CD4-positive, alpha-beta T cell (primary cell): ENCODE data around the gene HES5. TPM values are rescaled to one million over a fixed set of nuclear protein-coding genes. Genes with fewer than 3 reads are reported as not detected.

Source experiments
- ATAC-seq: fragments of 200-7000 bp; cut with Tn5 transposase; one replicate; pipeline ENCODE4 v1.10.0; 2022; ENCODE audit warnings: mild to moderate bottlenecking; ENCODE audit not compliant: poor library complexity
- CTCF ChIA-PET: fragments of 350-600 bp; sonication (Branson Sonifier 250); formaldehyde crosslinking; loops from one replicate; lab custom pipeline; 2021; ENCODE audit warnings: antibody characterized with exemption, inconsistent platforms; lab: Charles Lee
- POLR2A ChIA-PET: fragments of 350-600 bp; sonication (Branson Sonifier 250); formaldehyde crosslinking; loops from one replicate; lab custom pipeline; 2021; ENCODE audit warnings: antibody characterized with exemption, inconsistent platforms; lab: Charles Lee
- DNase-seq, 14 experiments: peaks; one replicate each; pipeline ENCODE4 v3.0.0-alpha.2; 2013 to 2020; ENCODE audit warnings: mixed read lengths in 2 of 14
- H3K27ac ChIP-seq, 2 donors: one replicate each; pipeline versions ENCODE4 v1.5.1 to v1.7.0; 2013; ENCODE audit warnings: low read length in 2 of 2, low read depth in 1 of 2, mild to moderate bottlenecking in 1 of 2
- H3K27me3 ChIP-seq, 2 experiments: 1 replicate in 1 of 2; 2 replicates in 1 of 2; pipeline versions ENCODE4 v1.6.1 to v1.7.0; 2013; ENCODE audit warnings: low read length in 2 of 2, control low read depth in 1 of 2, mild to moderate bottlenecking in 1 of 2, moderate library complexity in 1 of 2; ENCODE audit not compliant: insufficient read depth in 2 of 2, control insufficient read depth in 1 of 2
- H3K36me3 ChIP-seq: one replicate; pipeline ENCODE4 v1.6.1; 2013; ENCODE audit warnings: low read length, control low read depth; ENCODE audit not compliant: insufficient read depth
- H3K4me1 ChIP-seq: one replicate; pipeline ENCODE4 v1.6.1; 2013; ENCODE audit warnings: low read length, control low read depth; ENCODE audit not compliant: insufficient read depth
- H3K4me3 ChIP-seq: one replicate; pipeline ENCODE4 v1.5.1; 2013; ENCODE audit warnings: mild to moderate bottlenecking, low read length, moderate library complexity
- H3K9me3 ChIP-seq, 2 experiments: 1 replicate in 1 of 2; 2 replicates in 1 of 2; pipeline versions ENCODE4 v1.6.1 to v1.7.0; 2013; ENCODE audit warnings: low read length in 2 of 2, mild to moderate bottlenecking in 2 of 2, control low read depth in 1 of 2, moderate library complexity in 1 of 2; ENCODE audit not compliant: control insufficient read depth in 1 of 2, insufficient read depth in 1 of 2
- H3K27ac Mint-ChIP-seq: one replicate; pipeline ENCODE4 v1.8.0; 2020; ENCODE audit warnings: mixed read lengths
- H3K27me3 Mint-ChIP-seq: one replicate; pipeline ENCODE4 v1.8.0; 2021; ENCODE audit warnings: mixed read lengths
- H3K36me3 Mint-ChIP-seq: one replicate; pipeline ENCODE4 v1.8.0; 2021; ENCODE audit warnings: low read depth, mixed read lengths
- H3K4me1 Mint-ChIP-seq: one replicate; pipeline ENCODE4 v1.8.0; 2021; ENCODE audit warnings: low read depth, mixed read lengths
- H3K4me3 Mint-ChIP-seq: one replicate; pipeline ENCODE4 v1.8.0; 2020; ENCODE audit warnings: mild to moderate bottlenecking, mixed read lengths
- H3K9me3 Mint-ChIP-seq: one replicate; pipeline ENCODE4 v1.8.0; 2020; ENCODE audit warnings: mixed read lengths
- intact Hi-C, 2 experiments: fragments of 100-400 bp; cut with DNase I in 1 of 2; cut with micrococcal nuclease in 1 of 2; formaldehyde crosslinking; loops; one replicate each; pipeline versions ENCODE4 v1.15.1 to v1.9.0; 2023 to 2025; cut with DNase I, micrococcal nuclease
- total RNA-seq, 174 experiments: library from RNA in 2 of 174; stranded (reverse) in 2 of 174; gene quantifications; one replicate each; pipeline ENCODE4 v1.2.3 and lab custom pipeline; 2021 to 2026
- TF ChIP-seq, protein P1 (sequence below): fragments of 200-600 bp; IDR thresholded peaks from one replicate; pipeline ENCODE4 v1.8.0; 2022; ENCODE audit warnings: antibody characterized with exemption, mild to moderate bottlenecking

Gene HES5
- total RNA-seq, 2 experiments from 2014 or later = not detected

DNA sequence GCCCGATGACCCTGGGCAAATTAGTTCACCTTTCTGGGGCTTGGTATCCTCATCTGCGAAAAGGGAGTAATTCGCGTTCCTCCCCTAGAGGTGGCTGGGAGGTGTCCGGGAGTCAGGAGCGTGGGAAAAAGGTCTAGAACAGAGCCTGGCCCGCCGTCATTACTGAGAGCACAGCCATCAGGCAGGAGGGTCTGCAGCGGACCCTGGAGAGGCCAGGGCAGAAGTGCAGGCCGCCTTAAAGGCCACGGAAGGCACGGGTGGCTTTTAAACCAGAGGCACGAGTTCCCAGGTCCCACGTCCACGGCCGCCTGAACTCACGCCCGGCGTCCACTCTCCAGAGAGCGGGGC, 4.5 kb downstream of the HES5 start:
- TF ChIP-seq, protein P1, sequence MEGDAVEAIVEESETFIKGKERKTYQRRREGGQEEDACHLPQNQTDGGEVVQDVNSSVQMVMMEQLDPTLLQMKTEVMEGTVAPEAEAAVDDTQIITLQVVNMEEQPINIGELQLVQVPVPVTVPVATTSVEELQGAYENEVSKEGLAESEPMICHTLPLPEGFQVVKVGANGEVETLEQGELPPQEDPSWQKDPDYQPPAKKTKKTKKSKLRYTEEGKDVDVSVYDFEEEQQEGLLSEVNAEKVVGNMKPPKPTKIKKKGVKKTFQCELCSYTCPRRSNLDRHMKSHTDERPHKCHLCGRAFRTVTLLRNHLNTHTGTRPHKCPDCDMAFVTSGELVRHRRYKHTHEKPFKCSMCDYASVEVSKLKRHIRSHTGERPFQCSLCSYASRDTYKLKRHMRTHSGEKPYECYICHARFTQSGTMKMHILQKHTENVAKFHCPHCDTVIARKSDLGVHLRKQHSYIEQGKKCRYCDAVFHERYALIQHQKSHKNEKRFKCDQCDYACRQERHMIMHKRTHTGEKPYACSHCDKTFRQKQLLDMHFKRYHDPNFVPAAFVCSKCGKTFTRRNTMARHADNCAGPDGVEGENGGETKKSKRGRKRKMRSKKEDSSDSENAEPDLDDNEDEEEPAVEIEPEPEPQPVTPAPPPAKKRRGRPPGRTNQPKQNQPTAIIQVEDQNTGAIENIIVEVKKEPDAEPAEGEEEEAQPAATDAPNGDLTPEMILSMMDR = no peak
- intact Hi-C loops = loop anchor here (2.0 to 10.0 kb wide), 5 partner anchors 53 to 1249 kb away; partner anchors contain the start of gene SMIM1 (in 1 of the 2)
- H3K36me3 Mint-ChIP-seq = peaks cover 34% of the 10 kb centered on the region
- ChIA-PET CTCF (interaction anchor here (0.8 to 4.2 kb wide), 2 partner anchors 22 to 53 kb away, joined by 3 to 37 read pairs; no protein-coding TSS in a partner anchor), POLR2A (interaction anchor here (1.0 to 8.5 kb wide), 15 partner anchors 17 to 296 kb away, joined by 3 to 164 read pairs (median 9); partner anchors contain the start of genes MORN1, PEX10, PRXL2B and RER1)
- peak overlapping the region; percentile 90 for H3K4me3 Mint-ChIP-seq
- peak overlapping the region; percentile 84 for H3K4me3 ChIP-seq
- ATAC-seq (no peak), DNase-seq (no peak)
- no peaks in the 10 kb centered on the region for H3K9me3 ChIP-seq
- peak overlapping the region; percentile 91 for H3K27ac Mint-ChIP-seq
- peaks cover 12 to 16% of the 10 kb centered on the region in 2 experiments for H3K27me3 ChIP-seq
- peaks cover 13% of the 10 kb centered on the region for H3K27me3 Mint-ChIP-seq
- peaks cover 51% of the 10 kb centered on the region for H3K4me1 Mint-ChIP-seq
- peak overlapping the region; percentile 76 for H3K27ac ChIP-seq
- no peaks in the 10 kb centered on the region for H3K9me3 Mint-ChIP-seq
- peaks cover 18% of the 10 kb centered on the region for H3K36me3 ChIP-seq
- peaks cover 69% of the 10 kb centered on the region for H3K4me1 ChIP-seq

DNA sequence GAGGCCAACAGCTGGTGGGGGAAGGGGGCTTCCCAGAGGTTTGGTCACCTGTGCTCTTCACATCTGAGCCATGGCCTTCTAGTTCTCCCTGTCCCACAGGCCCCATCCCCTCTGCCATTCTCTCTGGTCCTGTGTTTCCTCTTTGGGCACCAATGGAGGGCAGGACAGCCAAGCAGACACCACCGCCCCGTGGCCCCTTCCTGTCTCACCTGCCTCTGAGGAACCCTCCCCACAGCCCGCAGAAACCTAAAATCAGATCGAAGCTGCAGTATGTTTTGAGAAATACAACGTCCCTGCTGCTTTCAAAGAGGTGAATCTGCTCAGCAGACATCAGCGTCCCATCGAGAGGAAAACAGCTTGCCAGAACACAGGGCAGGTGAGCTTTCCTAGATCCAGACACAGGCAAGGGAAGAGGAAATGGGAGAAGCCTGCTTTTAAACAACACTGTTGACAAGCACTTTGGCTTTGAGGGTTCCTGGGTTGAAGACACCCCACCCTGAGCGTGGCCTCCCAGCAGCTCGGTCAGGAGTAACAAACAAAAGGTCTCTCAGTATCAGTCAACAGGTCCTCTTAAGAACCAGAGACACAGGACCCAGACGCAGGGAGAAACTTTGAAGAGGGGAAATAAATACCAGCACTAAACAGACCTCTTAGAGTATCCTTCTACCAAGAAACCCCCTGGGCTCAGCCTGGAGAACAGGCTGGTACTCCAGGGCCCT, 6.0 kb downstream of the HES5 start:
- CTCF ChIA-PET = interaction anchor here (0.7 to 4.2 kb wide), 10 partner anchors 15 to 132 kb away, joined by 3 to 37 read pairs (median 4); partner anchors contain the start of genes PRXL2B, RER1 and TNFRSF14
- ATAC-seq (peak; percentile 18), DNase-seq (peak in 13 of 14 experiments; percentile 26 to 78 (median 62))
- peak overlapping the region; percentile 90 for H3K4me3 Mint-ChIP-seq
- peaks cover 50% of the 10 kb centered on the region for H3K4me1 Mint-ChIP-seq
- no peaks in the 10 kb centered on the region for H3K9me3 Mint-ChIP-seq
- peaks cover 32% of the 10 kb centered on the region for H3K36me3 ChIP-seq
- peaks cover 10 to 12% of the 10 kb centered on the region in 2 experiments for H3K27me3 ChIP-seq
- intact Hi-C loops = loop anchor here (2.0 to 10.0 kb wide), 3 partner anchors 55 to 1251 kb away; partner anchors contain the start of gene SMIM1 (in 1 of the 2)
- H3K9me3 ChIP-seq = no peaks in the 10 kb centered on the region
- TF ChIP-seq, protein P1 = peak; percentile 24
- peaks cover 11% of the 10 kb centered on the region for H3K27me3 Mint-ChIP-seq
- H3K4me3 ChIP-seq = peak overlapping the region; percentile 84
- peaks cover 55% of the 10 kb centered on the region for H3K4me1 ChIP-seq
- POLR2A ChIA-PET = interaction anchor here (0.6 to 8.5 kb wide), 10 partner anchors 17 to 335 kb away, joined by 3 to 164 read pairs (median 5); partner anchors contain the start of genes FAAP20, MORN1, PRXL2B and TNFRSF14
- peak overlapping the region; percentile 91 for H3K27ac Mint-ChIP-seq
- H3K27ac ChIP-seq = peak overlapping the region; percentile 76
- peaks cover 37% of the 10 kb centered on the region for H3K36me3 Mint-ChIP-seq

DNA sequence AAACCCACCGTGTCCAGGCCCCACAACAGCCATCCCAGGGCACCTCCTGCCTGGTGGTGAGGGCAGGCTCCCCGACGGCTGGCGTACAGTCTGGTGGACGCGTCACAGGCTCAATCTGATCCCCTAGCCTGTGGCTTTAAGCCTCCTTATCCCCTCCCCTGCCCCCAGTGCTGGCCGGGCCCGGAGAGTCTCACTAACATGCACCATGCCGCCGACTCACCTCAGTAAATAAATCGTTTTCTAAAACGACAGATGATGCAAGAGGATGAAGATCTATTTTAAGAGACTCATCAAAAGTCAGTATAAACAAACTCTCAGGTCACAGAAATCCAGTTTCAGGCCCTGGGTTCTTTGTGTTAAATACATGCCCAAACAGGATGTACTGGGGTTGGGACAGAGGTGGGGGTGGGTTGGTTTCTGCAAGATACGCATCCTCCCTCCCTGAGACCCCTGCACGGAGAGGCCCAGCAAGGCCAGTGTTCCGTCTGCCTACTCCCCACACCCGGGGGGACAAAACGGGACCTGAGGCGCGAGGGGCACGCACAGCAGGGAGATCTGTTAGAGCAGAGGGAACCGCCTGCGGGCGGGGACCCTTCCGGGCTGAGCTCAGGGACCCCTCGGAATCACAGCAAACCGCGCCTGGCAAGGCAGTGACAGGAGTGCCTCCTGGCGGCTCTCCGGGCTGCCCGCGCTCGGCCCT, 6.7 kb downstream of the HES5 start:
- H3K4me3 ChIP-seq = peak overlapping the region; percentile 84
- no peak for ATAC-seq

More for the DNA sequence above, 6.7 kb downstream of the HES5 start:
- Histone ChIP-seq H3K36me3 (peaks cover 40% of the 10 kb centered on the region), H3K27ac (peak overlapping the region; percentile 76), H3K9me3 (no peaks in the 10 kb centered on the region), H3K27me3 (peaks cover 4 to 5% of the 10 kb centered on the region in 2 experiments), H3K4me1 (peaks cover 48% of the 10 kb centered on the region)
- Mint-ChIP-seq H3K36me3 (peaks cover 44% of the 10 kb centered on the region), H3K27ac (peak overlapping the region; percentile 91), H3K4me3 (peak overlapping the region; percentile 90), H3K9me3 (no peaks in the 10 kb centered on the region), H3K4me1 (peaks cover 44% of the 10 kb centered on the region), H3K27me3 (peaks cover 4% of the 10 kb centered on the region)
- DNase-seq = peak in 2 of 14 experiments; percentile 31 to 41
- TF ChIP-seq, protein P1 = no peak
- intact Hi-C loops = loop anchor here in 1 of 2 experiments (10.0 kb wide), 2 partner anchors 121 to 1251 kb away; partner anchors contain the start of gene SMIM1
- CTCF ChIA-PET = interaction anchor here (0.7 to 4.2 kb wide), 8 partner anchors 24 to 131 kb away, joined by 3 to 37 read pairs (median 4); partner anchors contain the start of genes RER1 and TNFRSF14
- POLR2A ChIA-PET = interaction anchor here (0.9 to 8.5 kb wide), 8 partner anchors 16 to 334 kb away, joined by 3 to 164 read pairs (median 5); partner anchors contain the start of genes MORN1, PRXL2B and TNFRSF14
